HG02852 (cell line): Measurements from ENCODE around the gene RHBDD2.
"Not testable (repeated sequence)": the region's sequence is repeated elsewhere in the genome, so short reads cannot be mapped to it uniquely, and the experiment has no call there.

ENCODE experiments used
- ATAC-seq: cut with Tn5 transposase; IDR thresholded peaks from one replicate; pipeline ENCODE4 v1.9.1; 2021; ENCODE audit warnings: mild to moderate bottlenecking, moderate library complexity; ENCODE audit not compliant: unreplicated experiment

The RHBDD2 gene

GRCh38 chr7:75888464-75889222, 9.8 kb downstream of the RHBDD2 start:
- no peak for ATAC-seq

GRCh38 chr7:75889223-75889825, 10.5 kb downstream of the RHBDD2 start:
- ATAC-seq = no peak

- ATAC-seq = no peak
Observed at GRCh38 chr7:75889826-75890225, 11.0 kb downstream of the RHBDD2 start.

- ATAC-seq = not testable (repeated sequence)
Observed at GRCh38 chr7:75891237-75891636, 12.4 kb downstream of the RHBDD2 start.

- no peak for ATAC-seq
Observed at GRCh38 chr7:75891815-75892411, 13.1 kb downstream of the RHBDD2 start.

- no peak for ATAC-seq
Observed at GRCh38 chr7:75892634-75893272, 13.9 kb downstream of the RHBDD2 start.

- ATAC-seq = no peak
Observed at GRCh38 chr7:75896803-75897327, 18.0 kb downstream of the RHBDD2 start.

- no peak for ATAC-seq
Observed at GRCh38 chr7:75900617-75901315, 21.9 kb downstream of the RHBDD2 start.

- no peak for ATAC-seq
Observed at GRCh38 chr7:75905785-75906604, 27.2 kb downstream of the RHBDD2 start.

- ATAC-seq = no peak
Observed at GRCh38 chr7:75906991-75907667, 28.3 kb downstream of the RHBDD2 start.

- not testable (repeated sequence) for ATAC-seq
Observed at GRCh38 chr7:75907668-75908039, 28.8 kb downstream of the RHBDD2 start.

GRCh38 chr7:75909521-75910132, 30.8 kb downstream of the RHBDD2 start:
- ATAC-seq = no peak

GRCh38 chr7:75911186-75911585, 32.4 kb downstream of the RHBDD2 start:
- ATAC-seq = not testable (repeated sequence)

- no peak for ATAC-seq
Observed at GRCh38 chr7:75913437-75913836, 34.6 kb downstream of the RHBDD2 start.

- no peak for ATAC-seq
Observed at GRCh38 chr7:75914169-75914654, 35.4 kb downstream of the RHBDD2 start.

GRCh38 chr7:75914655-75915415, 36.0 kb downstream of the RHBDD2 start, which contains the start of gene POR:
Gene POR, plus strand, starts transcription at chr7:75915155. Its CDS starts 38,847 bp downstream, at chr7:75954002.
- ATAC-seq = peak; percentile 89

- ATAC-seq = peak; percentile 20
Observed at GRCh38 chr7:75915416-75916156, 36.8 kb downstream of the RHBDD2 start.
